ENCODE measurements around the gene NPIPB12. TPM values are rescaled to one million over a fixed set of nuclear protein-coding genes. Genes with fewer than 3 reads are reported as not detected.

NPIPB12 gene
- 10.3 and 15.4 TPM in 2 replicates for total RNA-seq

GRCh38 chr16:29506308-29506707, at the start of gene NPIPB12:
TSS of gene NPIPB12 (minus strand) at chr16:29506408.

GRCh38 chr16:29459706-29460646, 46.2 kb downstream of the NPIPB12 start, which contains the start of gene SULT1A4:
TSS of gene SULT1A4 (plus strand) at chr16:29459913. CDS start at chr16:29461386, 1,473 bp downstream.

GRCh38 chr16:29454269-29454668, 51.9 kb downstream of the NPIPB12 start, which contains the start of the genes BOLA2 and SLX1B:
TSS of gene BOLA2 (minus strand) at chr16:29454351. CDS start at chr16:29454253, 98 bp downstream.
TSS of gene SLX1B (plus strand) at chr16:29454533.

Other genes with a start within 250 kb of the NPIPB12 start
- gene NPIPB11, start 99.7 kb downstream of the NPIPB12 start, total RNA-seq: under 0.01 and 0.12 TPM in 2 replicates
- 23.8 and 51.4 TPM in 2 replicates for gene BOLA2, start 52.1 kb downstream of the NPIPB12 start, total RNA-seq
- 3.4 and 3.9 TPM in 2 replicates for gene SLX1B, start 51.9 kb downstream of the NPIPB12 start, total RNA-seq
- gene SULT1A4, start 46.5 kb downstream of the NPIPB12 start, total RNA-seq: 0.75 and 1.3 TPM in 2 replicates
- not detected in 2 replicates for gene SPN, start 156.8 kb upstream of the NPIPB12 start, total RNA-seq
- 2.9 and 3.8 TPM in 2 replicates for gene QPRT, start 172.8 kb upstream of the NPIPB12 start, total RNA-seq
- not detected in 2 replicates for gene C16orf54, start 239.6 kb upstream of the NPIPB12 start, total RNA-seq

Measured in aortic smooth muscle cell (primary cell).